HCT116 (cell line): ENCODE results near the gene QKI. TPM values are rescaled to one million over a fixed set of nuclear protein-coding genes. Genes with fewer than 3 reads are reported as not detected.

Experiments
- ATAC-seq: fragments of 200-7000 bp; cut with Tn5 transposase; 2 replicates; pipeline ENCODE4 v1.9.1; 2020; ENCODE audit warnings: mild to moderate bottlenecking, moderate library complexity
- BruUV-seq: library from RNA; stranded (reverse); fragments of 400-500 nt; replicated peaks from 2 replicates; lab custom pipeline; 2021; lab: Mats Ljungman, UMichigan
- CTCF ChIA-PET: fragments of 300-600 bp; sonication (Branson Sonifier 250); formaldehyde crosslinking; loops from one replicate; lab custom pipeline; 2021; ENCODE audit warnings: antibody characterized with exemption; lab: Charles Lee
- POLR2A ChIA-PET: fragments of 300-600, 350-600 bp; sonication (Branson Sonifier 250); formaldehyde crosslinking; loops from one replicate; lab custom pipeline; 2021; ENCODE audit warnings: antibody characterized with exemption; lab: Charles Lee
- RAD21 ChIA-PET, 2 experiments: fragments of 300-600 bp; sonication (Branson Sonifier 250); formaldehyde crosslinking; loops; one replicate each; lab custom pipeline; 2023; ENCODE audit warnings: low total read pairs in 2 of 2; ENCODE audit not compliant: uncharacterized antibody in 2 of 2, unreplicated experiment in 2 of 2, low non-redundant PET in 1 of 2; lab: Charles Lee
- DNase-seq: peaks from one replicate; pipeline ENCODE4 v3.0.0-alpha.2; 2010; ENCODE audit warnings: low read depth, low spot score
- H2AFZ ChIP-seq: fragments of 200-600 bp; shearing (Covaris generic), sonication (generic); 2 replicates; pipeline ENCODE4 v1.6.1; 2017; ENCODE audit warnings: low read depth, mixed run types, mixed read lengths, antibody characterized with exemption, low read length; ENCODE audit not compliant: poor library complexity, severe bottlenecking
- H3K27ac ChIP-seq: 2 replicates; pipeline ENCODE4 v1.5.1; 2012; ENCODE audit warnings: low read depth, low read length
- H3K27me3 ChIP-seq: fragments of 200-600 bp; sonication (generic); 2 replicates; pipeline ENCODE4 v1.6.1; 2016; ENCODE audit warnings: mixed run types, low read length, mixed read lengths; ENCODE audit not compliant: insufficient read depth
- H3K36me3 ChIP-seq, 2 experiments: fragments of 200-500 bp in 1 of 2; fragments of 200-600 bp in 1 of 2; sonication (Bioruptor generic) in 1 of 2; sonication (generic) in 1 of 2; 2 replicates each; pipeline versions ENCODE4 v1.5.1 to v1.6.1; 2014 to 2016; ENCODE audit warnings: low read length in 2 of 2, inconsistent platforms in 1 of 2, mixed read lengths in 1 of 2, mixed run types in 1 of 2; ENCODE audit not compliant: insufficient read depth in 2 of 2, control insufficient read depth in 1 of 2
- H3K4me1 ChIP-seq, 2 experiments: fragments of 200-600 bp in 1 of 2; sonication (generic) in 1 of 2; 2 replicates each; pipeline versions ENCODE4 v1.5.1 to v1.6.1; 2012 to 2017; ENCODE audit warnings: low read length in 2 of 2, inconsistent platforms in 1 of 2, mild to moderate bottlenecking in 1 of 2, mixed read lengths in 1 of 2, mixed run types in 1 of 2, moderate library complexity in 1 of 2; ENCODE audit not compliant: insufficient read depth in 2 of 2, control insufficient read depth in 1 of 2
- H3K4me2 ChIP-seq: fragments of 200-600 bp; sonication (generic); 2 replicates; pipeline ENCODE4 v1.6.1; 2017; ENCODE audit warnings: mixed run types, low read length, mixed read lengths
- H3K4me3 ChIP-seq, 2 experiments: fragments of 200-600 bp in 1 of 2; sonication (generic) in 1 of 2; replicated peaks in 1 of 2; 2 replicates each; pipeline ENCODE4 v1.5.1; 2011 to 2016; ENCODE audit warnings: low read length in 2 of 2, control low read depth in 1 of 2, low read depth in 1 of 2, mild to moderate bottlenecking in 1 of 2, mixed read lengths in 1 of 2, mixed run types in 1 of 2
- H3K79me2 ChIP-seq: fragments of 200-600 bp; sonication (generic); 2 replicates; pipeline ENCODE4 v1.6.1; 2017; ENCODE audit warnings: mild to moderate bottlenecking, mixed run types, low read length, moderate library complexity, mixed read lengths; ENCODE audit not compliant: insufficient read depth
- H3K9ac ChIP-seq: fragments of 200-600 bp; sonication (generic); 2 replicates; pipeline ENCODE4 v1.6.1; 2016; ENCODE audit warnings: low read length, mixed read lengths
- H3K9me2 ChIP-seq: fragments of 200-600 bp; sonication (generic), shearing (Covaris generic); 2 replicates; pipeline ENCODE4 v1.6.1; 2017; ENCODE audit warnings: mixed run types, mild to moderate bottlenecking, moderate library complexity; ENCODE audit not compliant: insufficient read depth
- H3K9me3 ChIP-seq, 2 experiments: fragments of 200-500 bp in 1 of 2; fragments of 200-600 bp in 1 of 2; sonication (Bioruptor generic) in 1 of 2; sonication (generic) in 1 of 2; 2 replicates each; pipeline ENCODE4 v1.6.1; 2014 to 2017; ENCODE audit warnings: low read length in 2 of 2, mixed read lengths in 2 of 2, inconsistent platforms in 1 of 2, low read depth in 1 of 2, mild to moderate bottlenecking in 1 of 2, mixed run types in 1 of 2, moderate library complexity in 1 of 2; ENCODE audit not compliant: control insufficient read depth in 1 of 2, insufficient read depth in 1 of 2
- H4K20me1 ChIP-seq: fragments of 200-600 bp; sonication (generic), shearing (Covaris generic); 2 replicates; pipeline ENCODE4 v1.6.1; 2017; ENCODE audit warnings: mixed run types, mild to moderate bottlenecking, moderate library complexity; ENCODE audit not compliant: insufficient read depth
- ELF1 ChIP-seq: IDR thresholded peaks from 2 replicates; pipeline ENCODE4 v1.6.1; 2012; ENCODE audit warnings: low read depth, borderline replicate concordance
- EZH2phosphoT487 ChIP-seq: fragments of 200-600 bp; IDR thresholded peaks from 2 replicates; pipeline ENCODE4 v1.6.1; 2018; ENCODE audit warnings: antibody characterized with exemption, borderline replicate concordance
- FOSL1 ChIP-seq: IDR thresholded peaks from 2 replicates; pipeline ENCODE4 v1.6.1; 2012; ENCODE audit warnings: low read depth
- JUND ChIP-seq: IDR thresholded peaks from 2 replicates; pipeline ENCODE4 v1.6.1; 2012
- POLR2A ChIP-seq: IDR thresholded peaks from 2 replicates; pipeline ENCODE4 v1.7.0; 2011; ENCODE audit warnings: borderline replicate concordance; ENCODE audit not compliant: insufficient read depth, insufficient read length; ENCODE audit errors: extremely low read depth
- POLR2AphosphoS5 ChIP-seq: IDR thresholded peaks from 2 replicates; pipeline ENCODE4 v1.6.1; 2011; ENCODE audit warnings: mild to moderate bottlenecking, low read depth, low read length, moderate library complexity
- RAD21 ChIP-seq: IDR thresholded peaks from 2 replicates; pipeline ENCODE4 v1.6.1; 2012; ENCODE audit warnings: low read depth, mild to moderate bottlenecking
- SP1 ChIP-seq: IDR thresholded peaks from 2 replicates; pipeline ENCODE4 v1.6.1; 2012; ENCODE audit warnings: low read depth
- intact Hi-C: fragments of 100-400 bp; cut with micrococcal nuclease; formaldehyde crosslinking; loops from 2 replicates; pipeline ENCODE4 v1.10.0; 2022
- total RNA-seq: library from RNA; stranded (reverse); gene quantifications from one replicate; pipeline ENCODE4 v1.2.1, GENCODE V29; 2021; ENCODE audit not compliant: unreplicated experiment
- TF ChIP-seq, protein P1 (sequence below): IDR thresholded peaks from 2 replicates; pipeline ENCODE4 v1.6.1; 2012
- TF ChIP-seq, protein P2 (sequence below): IDR thresholded peaks from 2 replicates; pipeline ENCODE4 v1.6.1; 2012; ENCODE audit warnings: low read depth
- TF ChIP-seq, protein P3 (sequence below), 3 experiments: fragments of 200-600 bp in 1 of 3; sonication (generic) in 1 of 3; IDR thresholded peaks in 2 of 3; conservative IDR thresholded peaks in 1 of 3; 2 replicates each; pipeline ENCODE4 v1.5.1; 2012 to 2017; ENCODE audit warnings: low read depth in 2 of 3, low read length in 2 of 3, antibody characterized with exemption in 1 of 3, borderline replicate concordance in 1 of 3, control low read depth in 1 of 3, mild to moderate bottlenecking in 1 of 3, mixed read lengths in 1 of 3, mixed run types in 1 of 3, moderate library complexity in 1 of 3; ENCODE audit not compliant: insufficient read depth in 1 of 3

Gene QKI
- total RNA-seq, 1 experiment from 2014 or later: 35.3 TPM

DNA sequence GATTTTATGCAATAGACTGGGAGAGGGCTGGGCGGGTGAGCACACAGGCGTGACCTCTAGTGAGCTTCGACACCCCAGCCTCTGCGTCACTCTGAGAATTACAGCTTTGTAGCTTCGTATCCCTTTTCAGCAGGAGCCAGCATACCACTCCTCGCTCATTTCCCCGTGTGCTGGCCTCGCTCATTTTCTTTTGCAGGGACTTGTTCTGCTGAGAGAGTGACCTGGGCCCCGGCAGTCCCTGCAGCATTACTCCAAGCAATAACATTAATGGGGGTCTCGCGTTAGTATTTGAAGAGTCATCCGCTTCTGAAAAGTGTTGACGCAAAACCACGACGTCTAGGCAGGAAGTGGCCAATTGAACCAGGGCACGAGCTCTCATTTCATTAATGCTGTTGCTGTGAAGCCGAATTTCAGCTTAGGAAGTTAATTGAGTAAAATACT is 193.7 kb downstream of the QKI start:
- no peak overlapping the region for H3K4me3 ChIP-seq
- ChIA-PET POLR2A (no interaction called here), RAD21 (no interaction called here), CTCF (no interaction called here)
- no peaks in the 10 kb centered on the region for H3K9me2 ChIP-seq
- no peaks in the 10 kb centered on the region for H3K9me3 ChIP-seq
- intact Hi-C loops: no loop called here
- H3K27me3 ChIP-seq: no peaks in the 10 kb centered on the region
- no peak overlapping the region for H3K4me2 ChIP-seq
- H3K79me2 ChIP-seq: no peaks in the 10 kb centered on the region
- ATAC-seq: no peak
- no peak overlapping the region for H2AFZ ChIP-seq
- H3K4me1 ChIP-seq: no peaks in the 10 kb centered on the region
- no peak overlapping the region for H3K27ac ChIP-seq
- BruUV-seq: no TSS peak
- no peaks in the 10 kb centered on the region for H3K36me3 ChIP-seq
- H3K9ac ChIP-seq: no peak overlapping the region
- no peaks in the 10 kb centered on the region for H4K20me1 ChIP-seq
- DNase-seq: no peak
- no peak for TF ChIP-seq JUND
- TF ChIP-seq, protein P1, sequence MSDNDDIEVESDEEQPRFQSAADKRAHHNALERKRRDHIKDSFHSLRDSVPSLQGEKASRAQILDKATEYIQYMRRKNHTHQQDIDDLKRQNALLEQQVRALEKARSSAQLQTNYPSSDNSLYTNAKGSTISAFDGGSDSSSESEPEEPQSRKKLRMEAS: no peak
- no peak for TF ChIP-seq SP1
- no peak for TF ChIP-seq FOSL1
- TF ChIP-seq, protein P2, sequence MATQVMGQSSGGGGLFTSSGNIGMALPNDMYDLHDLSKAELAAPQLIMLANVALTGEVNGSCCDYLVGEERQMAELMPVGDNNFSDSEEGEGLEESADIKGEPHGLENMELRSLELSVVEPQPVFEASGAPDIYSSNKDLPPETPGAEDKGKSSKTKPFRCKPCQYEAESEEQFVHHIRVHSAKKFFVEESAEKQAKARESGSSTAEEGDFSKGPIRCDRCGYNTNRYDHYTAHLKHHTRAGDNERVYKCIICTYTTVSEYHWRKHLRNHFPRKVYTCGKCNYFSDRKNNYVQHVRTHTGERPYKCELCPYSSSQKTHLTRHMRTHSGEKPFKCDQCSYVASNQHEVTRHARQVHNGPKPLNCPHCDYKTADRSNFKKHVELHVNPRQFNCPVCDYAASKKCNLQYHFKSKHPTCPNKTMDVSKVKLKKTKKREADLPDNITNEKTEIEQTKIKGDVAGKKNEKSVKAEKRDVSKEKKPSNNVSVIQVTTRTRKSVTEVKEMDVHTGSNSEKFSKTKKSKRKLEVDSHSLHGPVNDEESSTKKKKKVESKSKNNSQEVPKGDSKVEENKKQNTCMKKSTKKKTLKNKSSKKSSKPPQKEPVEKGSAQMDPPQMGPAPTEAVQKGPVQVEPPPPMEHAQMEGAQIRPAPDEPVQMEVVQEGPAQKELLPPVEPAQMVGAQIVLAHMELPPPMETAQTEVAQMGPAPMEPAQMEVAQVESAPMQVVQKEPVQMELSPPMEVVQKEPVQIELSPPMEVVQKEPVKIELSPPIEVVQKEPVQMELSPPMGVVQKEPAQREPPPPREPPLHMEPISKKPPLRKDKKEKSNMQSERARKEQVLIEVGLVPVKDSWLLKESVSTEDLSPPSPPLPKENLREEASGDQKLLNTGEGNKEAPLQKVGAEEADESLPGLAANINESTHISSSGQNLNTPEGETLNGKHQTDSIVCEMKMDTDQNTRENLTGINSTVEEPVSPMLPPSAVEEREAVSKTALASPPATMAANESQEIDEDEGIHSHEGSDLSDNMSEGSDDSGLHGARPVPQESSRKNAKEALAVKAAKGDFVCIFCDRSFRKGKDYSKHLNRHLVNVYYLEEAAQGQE: no peak

DNA sequence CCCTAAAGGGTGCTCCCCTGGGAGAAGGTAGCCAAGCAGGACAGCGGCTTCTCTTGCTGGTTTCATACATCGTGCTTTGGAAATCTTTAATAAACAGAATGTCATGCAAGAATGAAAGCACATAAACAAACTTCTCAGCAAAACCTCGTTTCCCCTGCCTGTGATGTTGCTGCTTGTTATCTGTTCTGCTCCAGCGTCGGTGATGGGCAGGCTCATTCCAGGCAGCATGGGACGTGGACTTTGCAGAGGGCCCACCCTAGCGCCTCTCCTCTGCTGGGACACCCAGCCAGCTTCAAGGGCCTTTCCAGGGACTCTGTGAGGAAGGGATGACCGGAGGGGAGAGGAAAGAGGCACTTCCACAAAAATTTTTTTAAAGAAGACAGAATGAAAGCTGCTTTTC is 197.7 kb downstream of the QKI start:
- no peaks in the 10 kb centered on the region for H3K9me3 ChIP-seq
- H3K4me3 ChIP-seq: no peak overlapping the region
- ChIA-PET POLR2A (no interaction called here), CTCF (no interaction called here), RAD21 (no interaction called here)
- DNase-seq (no peak), ATAC-seq (no peak)
- H2AFZ ChIP-seq: no peak overlapping the region
- no peaks in the 10 kb centered on the region for H3K27me3 ChIP-seq
- H4K20me1 ChIP-seq: no peaks in the 10 kb centered on the region
- no peaks in the 10 kb centered on the region for H3K4me1 ChIP-seq
- intact Hi-C loops: no loop called here
- no peak overlapping the region for H3K27ac ChIP-seq
- H3K9ac ChIP-seq: no peak overlapping the region
- H3K9me2 ChIP-seq: no peaks in the 10 kb centered on the region
- H3K79me2 ChIP-seq: no peaks in the 10 kb centered on the region
- no peaks in the 10 kb centered on the region for H3K36me3 ChIP-seq
- no TSS peak for BruUV-seq
- H3K4me2 ChIP-seq: no peak overlapping the region
- no peak for TF ChIP-seq FOSL1
- no peak for TF ChIP-seq JUND
- no peak for TF ChIP-seq RAD21
- no peak for TF ChIP-seq POLR2AphosphoS5
- no peak for TF ChIP-seq EZH2phosphoT487
- no peak for TF ChIP-seq SP1
- TF ChIP-seq ELF1: no peak
- TF ChIP-seq, protein P2: no peak
- no peak for TF ChIP-seq POLR2A
- TF ChIP-seq, protein P3, sequence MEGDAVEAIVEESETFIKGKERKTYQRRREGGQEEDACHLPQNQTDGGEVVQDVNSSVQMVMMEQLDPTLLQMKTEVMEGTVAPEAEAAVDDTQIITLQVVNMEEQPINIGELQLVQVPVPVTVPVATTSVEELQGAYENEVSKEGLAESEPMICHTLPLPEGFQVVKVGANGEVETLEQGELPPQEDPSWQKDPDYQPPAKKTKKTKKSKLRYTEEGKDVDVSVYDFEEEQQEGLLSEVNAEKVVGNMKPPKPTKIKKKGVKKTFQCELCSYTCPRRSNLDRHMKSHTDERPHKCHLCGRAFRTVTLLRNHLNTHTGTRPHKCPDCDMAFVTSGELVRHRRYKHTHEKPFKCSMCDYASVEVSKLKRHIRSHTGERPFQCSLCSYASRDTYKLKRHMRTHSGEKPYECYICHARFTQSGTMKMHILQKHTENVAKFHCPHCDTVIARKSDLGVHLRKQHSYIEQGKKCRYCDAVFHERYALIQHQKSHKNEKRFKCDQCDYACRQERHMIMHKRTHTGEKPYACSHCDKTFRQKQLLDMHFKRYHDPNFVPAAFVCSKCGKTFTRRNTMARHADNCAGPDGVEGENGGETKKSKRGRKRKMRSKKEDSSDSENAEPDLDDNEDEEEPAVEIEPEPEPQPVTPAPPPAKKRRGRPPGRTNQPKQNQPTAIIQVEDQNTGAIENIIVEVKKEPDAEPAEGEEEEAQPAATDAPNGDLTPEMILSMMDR (IDR thresholded peaks at IDR 0.05 in 2 of 3, conservative IDR thresholded peaks at IDR 0.05 in 1 of 3; ENCODE audit: borderline replicate concordance in 1 of 3, insufficient read depth in 1 of 3, low read depth in 2 of 3, low read length in 2 of 3): no peak
